Measurements from ENCODE around the gene CACNG7. TPM values are rescaled to one million over a fixed set of nuclear protein-coding genes. Genes with fewer than 3 reads are reported as not detected.
A peak's percentile ranks its signal among the peaks of the same experiment; 100 is the strongest.
"Not testable (repeated sequence)": the region's sequence is repeated elsewhere in the genome, so short reads cannot be mapped to it uniquely, and the experiment has no call there.

CACNG7 gene
- total RNA-seq, 1 experiment from 2014 or later, result 3.8 TPM

GRCh38 chr19:53945441-53945840 lies 36.4 kb downstream of the CACNG7 start:
- Histone ChIP-seq H3K36me3 (replicated peaks; ENCODE audit: control insufficient read depth, insufficient read depth, low read length) (no peaks in the 10 kb centered on the region), H3K4me3 (ENCODE audit: insufficient read depth, low read depth, low read length) (0 out of 2 replicates have a peak overlapping the region, but pooled peaks have one; percentile 11), H3K27me3 (ENCODE audit: control insufficient read depth, insufficient read depth, low read length) (peaks cover 15% of the 10 kb centered on the region)
- DNase-seq, result peak; percentile 75

- Histone ChIP-seq H3K36me3 (replicated peaks; ENCODE audit: control insufficient read depth, insufficient read depth, low read length) (no peaks in the 10 kb centered on the region), H3K4me3 (ENCODE audit: insufficient read depth, low read depth, low read length) (no peak overlapping the region), H3K27me3 (ENCODE audit: control insufficient read depth, insufficient read depth, low read length) (peaks cover 15% of the 10 kb centered on the region)
- no peak for DNase-seq
These were observed 36.9 kb downstream of the CACNG7 start for GRCh38 chr19:53945998-53946397.

GRCh38 chr19:53947624-53948023 lies 38.5 kb downstream of the CACNG7 start:
- H3K27me3 ChIP-seq (ENCODE audit: control insufficient read depth, insufficient read depth, low read length), result peaks cover 5% of the 10 kb centered on the region; the same call in 1 of the 2 replicates
- H3K36me3 ChIP-seq (replicated peaks; ENCODE audit: control insufficient read depth, insufficient read depth, low read length), result no peaks in the 10 kb centered on the region
- H3K4me3 ChIP-seq (ENCODE audit: insufficient read depth, low read depth, low read length), result no peak overlapping the region
- peak; percentile 86 for DNase-seq

- not testable (repeated sequence) for H3K36me3 ChIP-seq (replicated peaks; ENCODE audit: control insufficient read depth, insufficient read depth, low read length); H3K27me3 ChIP-seq (ENCODE audit: control insufficient read depth, insufficient read depth, low read length); H3K4me3 ChIP-seq (ENCODE audit: insufficient read depth, low read depth, low read length); DNase-seq
These were observed 39.5 kb downstream of the CACNG7 start for GRCh38 chr19:53948611-53949010.

- DNase-seq, result peak; percentile 21
- Histone ChIP-seq H3K4me3 (ENCODE audit: insufficient read depth, low read depth, low read length) (no peak overlapping the region), H3K27me3 (ENCODE audit: control insufficient read depth, insufficient read depth, low read length) (no peaks in the 10 kb centered on the region), H3K36me3 (replicated peaks; ENCODE audit: control insufficient read depth, insufficient read depth, low read length) (no peaks in the 10 kb centered on the region)
These were observed 42.4 kb downstream of the CACNG7 start for GRCh38 chr19:53951436-53951835.

GRCh38 chr19:53951947-53952346 lies 42.9 kb downstream of the CACNG7 start:
- Histone ChIP-seq H3K36me3 (replicated peaks; ENCODE audit: control insufficient read depth, insufficient read depth, low read length) (no peaks in the 10 kb centered on the region), H3K27me3 (ENCODE audit: control insufficient read depth, insufficient read depth, low read length) (peaks cover under 1% of the 10 kb centered on the region; the same call in 1 of the 2 replicates), H3K4me3 (ENCODE audit: insufficient read depth, low read depth, low read length) (no peak overlapping the region)
- DNase-seq, result peak; percentile 19

- Histone ChIP-seq H3K36me3 (replicated peaks; ENCODE audit: control insufficient read depth, insufficient read depth, low read length) (no peaks in the 10 kb centered on the region), H3K4me3 (ENCODE audit: insufficient read depth, low read depth, low read length) (no peak overlapping the region), H3K27me3 (ENCODE audit: control insufficient read depth, insufficient read depth, low read length) (peaks cover 12% of the 10 kb centered on the region; the same call in 1 of the 2 replicates)
- DNase-seq, result peak; percentile 8
These were observed 44.3 kb downstream of the CACNG7 start for GRCh38 chr19:53953383-53953782.

GRCh38 chr19:53957448-53958167 lies 48.5 kb downstream of the CACNG7 start:
- peaks cover 42% of the 10 kb centered on the region for H3K27me3 ChIP-seq (ENCODE audit: control insufficient read depth, insufficient read depth, low read length)
- peak; percentile 77 for DNase-seq
- H3K36me3 ChIP-seq (replicated peaks; ENCODE audit: control insufficient read depth, insufficient read depth, low read length), result no peaks in the 10 kb centered on the region
- H3K4me3 ChIP-seq (ENCODE audit: insufficient read depth, low read depth, low read length), result peak overlapping the region; percentile 30; the same call in 1 of the 2 replicates

GRCh38 chr19:53958168-53958571 lies 49.1 kb downstream of the CACNG7 start:
- no peaks in the 10 kb centered on the region for H3K36me3 ChIP-seq (replicated peaks; ENCODE audit: control insufficient read depth, insufficient read depth, low read length)
- peak overlapping the region; percentile 30; the same call in 1 of the 2 replicates for H3K4me3 ChIP-seq (ENCODE audit: insufficient read depth, low read depth, low read length)
- H3K27me3 ChIP-seq (ENCODE audit: control insufficient read depth, insufficient read depth, low read length), result peaks cover 46% of the 10 kb centered on the region
- DNase-seq, result peak; percentile 95

- Histone ChIP-seq H3K4me3 (ENCODE audit: insufficient read depth, low read depth, low read length) (peak overlapping the region; percentile 36; the same call in 1 of the 2 replicates), H3K27me3 (ENCODE audit: control insufficient read depth, insufficient read depth, low read length) (peaks cover 56% of the 10 kb centered on the region), H3K36me3 (replicated peaks; ENCODE audit: control insufficient read depth, insufficient read depth, low read length) (no peaks in the 10 kb centered on the region)
- peak; percentile 93 for DNase-seq
These were observed 50.0 kb downstream of the CACNG7 start for GRCh38 chr19:53958823-53959757.

GRCh38 chr19:53960187-53960586 lies 51.1 kb downstream of the CACNG7 start:
- Histone ChIP-seq H3K27me3 (ENCODE audit: control insufficient read depth, insufficient read depth, low read length) (peaks cover 66% of the 10 kb centered on the region), H3K4me3 (ENCODE audit: insufficient read depth, low read depth, low read length) (peak overlapping the region; percentile 36; the same call in 1 of the 2 replicates), H3K36me3 (replicated peaks; ENCODE audit: control insufficient read depth, insufficient read depth, low read length) (no peaks in the 10 kb centered on the region)
- peak; percentile 79 for DNase-seq

- Histone ChIP-seq H3K4me3 (ENCODE audit: insufficient read depth, low read depth, low read length) (peak overlapping the region; percentile 36; the same call in 1 of the 2 replicates), H3K36me3 (replicated peaks; ENCODE audit: control insufficient read depth, insufficient read depth, low read length) (no peaks in the 10 kb centered on the region), H3K27me3 (ENCODE audit: control insufficient read depth, insufficient read depth, low read length) (peaks cover 67% of the 10 kb centered on the region)
- DNase-seq, result peak; percentile 66
These were observed 51.8 kb downstream of the CACNG7 start for GRCh38 chr19:53960886-53961285.

- H3K27me3 ChIP-seq (ENCODE audit: control insufficient read depth, insufficient read depth, low read length), result peaks cover 67% of the 10 kb centered on the region
- peak; percentile 72 for DNase-seq
- no peaks in the 10 kb centered on the region for H3K36me3 ChIP-seq (replicated peaks; ENCODE audit: control insufficient read depth, insufficient read depth, low read length)
- H3K4me3 ChIP-seq (ENCODE audit: insufficient read depth, low read depth, low read length), result peak overlapping the region; percentile 29; the same call in 1 of the 2 replicates
These were observed 52.7 kb downstream of the CACNG7 start for GRCh38 chr19:53961523-53962356.
